GM23248 (cell line): ENCODE data around the gene THSD4. TPM values are rescaled to one million over a fixed set of nuclear protein-coding genes. Genes with fewer than 3 reads are reported as not detected.

Experiments used
- DNase-seq: peaks from one replicate; pipeline ENCODE4 v3.0.0-alpha.2; 2015
- H2AFZ ChIP-seq: fragments of 200-600 bp; sonication (generic); 2 replicates; pipeline ENCODE4 v1.6.1; 2016; ENCODE audit warnings: antibody characterized with exemption
- H3F3A ChIP-seq: fragments of 200-600 bp; sonication (generic); 2 replicates; pipeline ENCODE4 v1.6.1; 2016; ENCODE audit warnings: mild to moderate bottlenecking, antibody characterized with exemption, mixed run types; ENCODE audit not compliant: insufficient read depth
- H3K27ac ChIP-seq: fragments of 200-600 bp; sonication (generic); 2 replicates; pipeline ENCODE4 v1.5.1; 2016; ENCODE audit warnings: mild to moderate bottlenecking
- H3K27me3 ChIP-seq: fragments of 200-600 bp; sonication (generic); replicated peaks from 2 replicates; pipeline ENCODE4 v1.6.1; 2016; ENCODE audit warnings: mild to moderate bottlenecking; ENCODE audit not compliant: insufficient read depth
- H3K36me3 ChIP-seq: fragments of 200-600 bp; sonication (generic); 2 replicates; pipeline ENCODE4 v1.6.1; 2016; ENCODE audit warnings: low read depth, mild to moderate bottlenecking
- H3K4me1 ChIP-seq: fragments of 200-600 bp; sonication (generic); 2 replicates; pipeline ENCODE4 v1.6.1; 2016; ENCODE audit warnings: mild to moderate bottlenecking; ENCODE audit not compliant: insufficient read depth
- H3K4me2 ChIP-seq: fragments of 200-600 bp; sonication (generic); one replicate; pipeline ENCODE4 v1.6.1; 2016; ENCODE audit warnings: mild to moderate bottlenecking; ENCODE audit not compliant: unreplicated experiment
- H3K4me3 ChIP-seq: fragments of 200-600 bp; sonication (generic); 2 replicates; pipeline ENCODE4 v1.5.1; 2016; ENCODE audit warnings: mild to moderate bottlenecking
- H3K79me2 ChIP-seq: fragments of 200-600 bp; sonication (generic); 2 replicates; pipeline ENCODE4 v1.6.1; 2016; ENCODE audit warnings: mild to moderate bottlenecking; ENCODE audit not compliant: insufficient read depth
- H3K9ac ChIP-seq: fragments of 200-600 bp; sonication (generic); 2 replicates; pipeline ENCODE4 v1.6.1; 2016; ENCODE audit warnings: mild to moderate bottlenecking
- H3K9me2 ChIP-seq: fragments of 200-600 bp; sonication (generic); 2 replicates; pipeline ENCODE4 v1.6.1; 2016; ENCODE audit warnings: mixed run types, mild to moderate bottlenecking, moderate library complexity; ENCODE audit not compliant: insufficient read depth
- H3K9me3 ChIP-seq: fragments of 200-600 bp; sonication (generic); one replicate; pipeline ENCODE4 v1.6.1; 2017; ENCODE audit warnings: low read depth
- H4K20me1 ChIP-seq: fragments of 200-600 bp; sonication (generic); 2 replicates; pipeline ENCODE4 v1.6.0; 2016; ENCODE audit not compliant: insufficient read depth
- EZH2 ChIP-seq: fragments of 200-600 bp; sonication (generic); IDR thresholded peaks from 2 replicates; pipeline ENCODE4 v1.6.1; 2018; ENCODE audit warnings: antibody characterized with exemption, mild to moderate bottlenecking; ENCODE audit not compliant: insufficient read depth, poor library complexity, severe bottlenecking
- EZH2phosphoT487 ChIP-seq: fragments of 200-600 bp; sonication (generic); IDR thresholded peaks from 2 replicates; pipeline ENCODE4 v1.6.1; 2018; ENCODE audit warnings: antibody characterized with exemption, moderate library complexity, mild to moderate bottlenecking, low read depth; ENCODE audit not compliant: insufficient read depth
- WGBS, 2 experiments: methylation state at CpG; one replicate each; pipeline ENCODE4 v1.1.6; 2015 to 2017; ENCODE audit warnings: low lambda C conversion rate in 2 of 2, low coverage in 1 of 2; ENCODE audit errors: missing lambda C conversion rate in 2 of 2; 5-methylcytosine and 5-hydroxymethylcytosine counted together
- in situ Hi-C: fragments of 300-500 bp; cut with MboI; formaldehyde crosslinking; loops from 2 replicates; pipeline ENCODE4 v1.15.0; 2020
- polyA plus RNA-seq: library from polyadenylated mRNA; unstranded; fragments of >200 nt; fragmentation: Nextera tagmentation; extraction: Ambion mirVana; gene quantifications from 2 replicates; pipeline ENCODE4 v1.2.1, GENCODE V29; 2016
- total RNA-seq: library from RNA; depleted of rRNA; stranded (reverse); fragments of >200 nt; shearing (Covaris generic); gene quantifications from 2 replicates; pipeline ENCODE4 v1.2.3, GENCODE V29; 2014

THSD4 gene
- total and polyA plus RNA-seq, 2 experiments from 2014 or later: 14.2 to 58.9 TPM

DNA sequence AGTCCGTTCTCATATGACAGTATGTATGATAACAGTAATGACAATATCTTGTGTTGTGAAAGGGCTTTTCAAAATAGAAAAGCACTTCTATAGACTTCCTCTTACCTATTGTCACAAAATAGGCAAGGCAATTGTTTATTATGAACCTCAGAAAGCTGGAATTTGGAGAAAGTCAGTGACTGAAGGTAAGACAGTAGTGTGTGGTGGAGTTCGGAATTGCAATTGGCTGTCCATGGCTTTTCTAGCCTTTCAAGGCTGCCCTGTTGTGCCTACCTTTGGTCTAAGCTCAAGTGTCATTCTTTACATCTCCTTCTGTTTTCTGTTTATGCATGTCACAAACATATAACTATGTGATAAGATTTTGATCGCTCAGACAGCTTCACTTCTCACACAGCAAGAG, 475.8 kb downstream of the THSD4 start:
- no peak overlapping the region for H3K4me3 ChIP-seq
- H3K27ac ChIP-seq: no peak overlapping the region
- no peak overlapping the region for H3K9ac ChIP-seq
- H2AFZ ChIP-seq: no peak overlapping the region
- H3K9me3 ChIP-seq: peaks cover under 1% of the 10 kb centered on the region
- H3K27me3 ChIP-seq: no peaks in the 10 kb centered on the region
- H3K4me2 ChIP-seq: no peak overlapping the region
- WGBS, 2 experiments: 94 to 98% methylated on average over 3 of the region's 3 CpGs
- no peaks in the 10 kb centered on the region for H3K36me3 ChIP-seq
- peaks cover 10% of the 10 kb centered on the region for H3K4me1 ChIP-seq
- DNase-seq: no peak
- TF ChIP-seq EZH2phosphoT487 (no peak), EZH2 (no peak)
- in situ Hi-C loops: no loop called here
- H3K9me2 ChIP-seq: no peaks in the 10 kb centered on the region
- no peaks in the 10 kb centered on the region for H4K20me1 ChIP-seq
- no peaks in the 10 kb centered on the region for H3K79me2 ChIP-seq
- peaks cover 4% of the 10 kb centered on the region for H3F3A ChIP-seq

GRCh38 chr15:71592203-71592602, 476.9 kb downstream of the THSD4 start:
- Histone ChIP-seq H3K4me1 (peaks cover 21% of the 10 kb centered on the region), H3F3A (peaks cover 16% of the 10 kb centered on the region), H3K4me3 (no peak overlapping the region), H3K9me2 (no peaks in the 10 kb centered on the region), H3K9me3 (no peaks in the 10 kb centered on the region), H3K36me3 (no peaks in the 10 kb centered on the region), H4K20me1 (no peaks in the 10 kb centered on the region), H2AFZ (no peak overlapping the region), H3K27me3 (no peaks in the 10 kb centered on the region), H3K79me2 (no peaks in the 10 kb centered on the region), H3K9ac (no peak overlapping the region), H3K4me2 (no peak overlapping the region), H3K27ac (no peak overlapping the region)
- no peak for DNase-seq
- TF ChIP-seq EZH2phosphoT487 (no peak), EZH2 (no peak)
- in situ Hi-C loops: no loop called here
- 89 to 95% methylated on average over 6 of the region's 6 CpGs for WGBS, 2 experiments

DNA sequence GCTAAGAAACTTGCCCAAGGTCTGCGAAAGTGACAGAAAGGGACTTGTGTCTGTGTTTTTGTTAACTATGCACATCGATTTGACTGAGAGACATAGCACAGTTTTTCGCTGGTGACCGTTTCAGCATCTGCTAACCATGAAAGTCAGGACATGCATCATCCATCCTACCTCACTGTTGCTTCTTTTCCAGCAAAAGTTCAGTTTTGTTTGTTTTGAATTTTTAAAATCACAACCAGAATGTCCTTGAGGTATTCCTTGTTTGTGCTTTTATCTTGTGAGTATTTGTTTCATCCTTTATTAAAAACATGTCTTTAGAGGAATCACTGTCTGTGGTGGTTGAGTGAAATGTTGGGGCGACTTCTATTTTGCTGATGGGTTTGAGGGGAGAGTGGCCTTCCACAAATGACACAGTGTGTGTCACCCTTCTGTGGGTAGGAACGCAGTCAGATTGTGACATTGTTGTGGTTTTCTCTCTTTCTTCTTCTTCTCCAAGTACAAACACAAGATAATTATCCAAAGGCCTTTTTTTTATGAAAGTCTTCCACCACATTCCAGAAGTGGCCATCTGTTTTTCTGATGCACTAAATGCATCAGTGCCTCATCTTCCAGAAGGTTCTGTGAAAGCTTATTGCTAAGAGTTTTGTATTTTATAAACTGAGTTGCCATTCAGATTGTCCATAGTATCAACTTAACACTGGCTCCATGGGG, 480.7 kb downstream of the THSD4 start:
- Histone ChIP-seq H3K27me3 (no peaks in the 10 kb centered on the region), H3K4me1 (peaks cover 32% of the 10 kb centered on the region), H2AFZ (no peak overlapping the region), H3K27ac (peak overlapping the region; percentile 26), H3K9ac (no peak overlapping the region), H3K9me3 (no peaks in the 10 kb centered on the region), H3F3A (peaks cover 24% of the 10 kb centered on the region), H3K4me3 (no peak overlapping the region), H3K79me2 (no peaks in the 10 kb centered on the region), H3K36me3 (no peaks in the 10 kb centered on the region), H3K9me2 (no peaks in the 10 kb centered on the region), H3K4me2 (peak overlapping the region; percentile 55), H4K20me1 (no peaks in the 10 kb centered on the region)
- DNase-seq: peak; percentile 55
- TF ChIP-seq EZH2: no peak
- TF ChIP-seq EZH2phosphoT487: 0 out of 2 replicates have a peak, but pooled peaks have one; percentile 41
- in situ Hi-C loops: no loop called here
- 47 to 58% methylated on average over 6 of the region's 6 CpGs for WGBS, 2 experiments

DNA sequence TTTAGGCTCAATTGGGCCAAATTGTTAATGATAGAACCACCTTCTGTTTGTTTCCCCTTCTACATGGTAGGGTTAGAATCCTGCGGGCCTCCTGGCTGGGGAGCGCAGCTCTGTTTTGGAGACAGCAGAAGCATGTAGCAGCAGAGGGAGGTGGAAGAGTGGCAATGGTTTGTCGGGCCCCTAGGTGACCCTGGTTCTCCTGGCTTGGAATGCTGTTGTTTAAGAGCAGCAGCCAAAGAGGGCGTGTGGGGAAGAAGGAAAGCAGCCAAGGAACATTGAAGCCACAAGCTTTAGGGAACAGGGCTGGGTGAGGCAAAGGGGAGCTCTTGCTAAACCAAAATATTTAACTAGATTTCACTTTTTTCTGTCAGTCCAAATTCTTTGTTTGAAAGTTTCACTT, 481.4 kb downstream of the THSD4 start:
- H2AFZ ChIP-seq: no peak overlapping the region
- no peaks in the 10 kb centered on the region for H3K9me3 ChIP-seq
- H3K27me3 ChIP-seq: no peaks in the 10 kb centered on the region
- 21 to 25% methylated on average over 4 of the region's 4 CpGs for WGBS, 2 experiments
- no peaks in the 10 kb centered on the region for H3K9me2 ChIP-seq
- H3K79me2 ChIP-seq: no peaks in the 10 kb centered on the region
- H3K4me1 ChIP-seq: peaks cover 32% of the 10 kb centered on the region
- H3K4me2 ChIP-seq: peak overlapping the region; percentile 55
- in situ Hi-C loops: no loop called here
- H3K9ac ChIP-seq: no peak overlapping the region
- peaks cover 24% of the 10 kb centered on the region for H3F3A ChIP-seq
- H4K20me1 ChIP-seq: no peaks in the 10 kb centered on the region
- no peak overlapping the region for H3K4me3 ChIP-seq
- DNase-seq: peak; percentile 54
- peak overlapping the region; percentile 26 for H3K27ac ChIP-seq
- no peak for TF ChIP-seq EZH2
- no peak for TF ChIP-seq EZH2phosphoT487
- no peaks in the 10 kb centered on the region for H3K36me3 ChIP-seq
